ENCODE results near the gene GSTM5.

The GSTM5 gene

DNA sequence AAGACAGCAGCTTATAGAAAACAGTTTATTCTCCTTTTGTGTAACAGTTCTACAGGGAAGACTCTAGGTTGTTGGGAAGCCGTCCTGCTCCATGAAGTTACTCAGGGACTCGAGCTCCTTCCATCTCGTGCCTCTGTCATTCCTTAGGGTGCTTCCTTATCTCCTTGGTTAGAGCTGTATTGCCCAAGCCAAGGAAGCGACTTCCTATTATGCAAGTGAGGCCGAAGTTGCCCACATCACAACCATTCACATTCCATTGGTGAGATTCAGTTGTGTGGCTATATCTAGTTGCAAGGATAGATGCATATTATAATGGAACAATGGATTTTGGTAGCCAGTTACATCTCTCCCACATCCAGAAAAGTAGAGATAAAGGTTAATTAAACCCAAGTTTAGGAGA is 9.0 kb downstream of the GSTM5 start:
- DNase-seq (ENCODE audit: extremely low spot score): no peak
- CTCF ChIA-PET: interaction anchor here (0.9 to 2.3 kb wide), 4 partner anchors 13 to 81 kb away, joined by 3 to 8 read pairs (median 4); no protein-coding TSS in a partner anchor
- TF ChIP-seq, protein P1, sequence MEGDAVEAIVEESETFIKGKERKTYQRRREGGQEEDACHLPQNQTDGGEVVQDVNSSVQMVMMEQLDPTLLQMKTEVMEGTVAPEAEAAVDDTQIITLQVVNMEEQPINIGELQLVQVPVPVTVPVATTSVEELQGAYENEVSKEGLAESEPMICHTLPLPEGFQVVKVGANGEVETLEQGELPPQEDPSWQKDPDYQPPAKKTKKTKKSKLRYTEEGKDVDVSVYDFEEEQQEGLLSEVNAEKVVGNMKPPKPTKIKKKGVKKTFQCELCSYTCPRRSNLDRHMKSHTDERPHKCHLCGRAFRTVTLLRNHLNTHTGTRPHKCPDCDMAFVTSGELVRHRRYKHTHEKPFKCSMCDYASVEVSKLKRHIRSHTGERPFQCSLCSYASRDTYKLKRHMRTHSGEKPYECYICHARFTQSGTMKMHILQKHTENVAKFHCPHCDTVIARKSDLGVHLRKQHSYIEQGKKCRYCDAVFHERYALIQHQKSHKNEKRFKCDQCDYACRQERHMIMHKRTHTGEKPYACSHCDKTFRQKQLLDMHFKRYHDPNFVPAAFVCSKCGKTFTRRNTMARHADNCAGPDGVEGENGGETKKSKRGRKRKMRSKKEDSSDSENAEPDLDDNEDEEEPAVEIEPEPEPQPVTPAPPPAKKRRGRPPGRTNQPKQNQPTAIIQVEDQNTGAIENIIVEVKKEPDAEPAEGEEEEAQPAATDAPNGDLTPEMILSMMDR (IDR thresholded peaks at IDR 0.05; ENCODE audit: control extremely low read depth, extremely low read depth, low read depth, missing control alignments): no peak
- POLR2A ChIA-PET: no interaction called here

DNA sequence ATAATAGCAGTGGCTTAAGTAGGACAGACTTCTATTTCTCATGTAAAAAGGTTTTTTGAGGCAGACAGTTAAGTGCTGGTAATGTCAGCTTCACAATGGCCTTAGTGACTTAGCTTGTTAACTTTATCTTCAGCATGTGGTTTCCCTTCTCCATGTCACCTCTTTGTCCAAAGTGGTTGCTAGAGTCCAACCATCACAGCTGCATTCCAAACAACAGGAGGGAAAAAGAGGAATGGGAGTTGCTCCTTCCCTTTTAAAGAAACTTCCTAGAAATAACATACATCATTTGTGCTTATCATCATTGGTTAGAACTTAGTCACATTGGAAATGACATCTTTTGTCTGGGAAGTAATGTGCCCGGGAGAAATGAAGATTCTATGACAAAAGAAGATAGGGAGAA is 9.9 kb downstream of the GSTM5 start:
- POLR2A ChIA-PET: no interaction called here
- no peak for DNase-seq (ENCODE audit: extremely low spot score)
- CTCF ChIA-PET: interaction anchor here (1.7 to 2.3 kb wide), 2 partner anchors 56 to 82 kb away, joined by 4 to 8 read pairs; no protein-coding TSS in a partner anchor
- TF ChIP-seq, protein P1 (IDR thresholded peaks at IDR 0.05; ENCODE audit: control extremely low read depth, extremely low read depth, low read depth, missing control alignments): no peak

DNA sequence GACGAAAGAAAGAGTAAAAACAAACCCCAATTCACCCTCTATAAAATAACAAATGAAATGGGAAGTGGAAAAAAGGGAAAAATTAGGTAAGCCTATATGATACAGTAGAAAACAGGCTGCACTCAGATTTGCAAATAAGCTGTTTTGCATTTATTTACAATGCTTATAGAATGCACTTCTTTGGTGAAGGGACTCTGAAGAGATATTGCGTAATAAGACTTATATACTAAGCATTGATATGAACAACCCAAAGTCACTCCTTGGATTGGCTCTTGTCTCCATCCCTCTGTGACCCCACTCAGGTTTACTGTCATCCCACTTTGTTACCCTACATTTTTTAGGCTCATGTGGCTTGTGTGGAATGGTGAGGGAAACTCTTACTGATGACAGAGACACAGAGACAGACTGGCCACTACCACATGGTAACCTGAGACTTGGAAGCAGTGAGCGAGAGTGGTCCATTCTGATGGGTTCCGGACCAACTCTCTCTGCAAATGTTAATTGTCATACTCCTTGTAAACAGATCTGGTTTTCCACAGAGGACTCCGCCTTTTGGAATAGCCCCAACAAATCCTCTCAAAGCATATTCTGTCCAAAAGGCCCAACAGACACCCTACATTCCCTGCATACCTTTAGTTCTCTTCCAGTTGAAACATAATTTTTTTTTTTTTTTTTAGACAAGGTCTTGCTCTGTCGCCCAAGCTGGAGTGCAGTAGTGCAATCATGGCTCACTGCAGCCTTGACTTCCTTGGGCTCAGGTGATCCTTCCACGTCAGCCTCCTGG is 11.0 kb downstream of the GSTM5 start:
- no peak for DNase-seq (ENCODE audit: extremely low spot score)
- TF ChIP-seq, protein P1 (IDR thresholded peaks at IDR 0.05; ENCODE audit: control extremely low read depth, extremely low read depth, low read depth, missing control alignments): no peak
- ChIA-PET POLR2A (no interaction called here), CTCF (no interaction called here)

DNA sequence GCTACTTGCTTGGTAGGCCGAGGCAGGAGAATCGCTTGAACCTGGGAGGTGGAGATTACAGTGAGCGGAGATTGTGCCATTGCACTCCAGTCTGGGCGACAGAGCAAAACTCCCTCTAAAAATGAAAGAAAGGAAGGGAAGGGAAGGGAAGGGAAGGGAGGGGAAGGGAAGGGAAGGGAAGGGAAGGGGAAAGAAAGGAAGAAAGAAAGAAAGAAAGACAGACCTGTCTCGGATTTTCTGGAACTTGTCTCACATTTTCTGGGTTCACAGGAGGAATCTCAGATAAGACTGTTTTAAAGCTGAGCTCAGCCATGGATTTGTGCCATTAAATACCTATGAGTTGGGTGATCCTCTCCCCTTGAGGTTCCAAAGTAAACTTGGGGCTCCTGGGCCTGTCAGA is 12.9 kb downstream of the GSTM5 start:
- TF ChIP-seq, protein P1 (IDR thresholded peaks at IDR 0.05; ENCODE audit: control extremely low read depth, extremely low read depth, low read depth, missing control alignments): no peak
- CTCF ChIA-PET: no interaction called here
- POLR2A ChIA-PET: no interaction called here
- no peak for DNase-seq (ENCODE audit: extremely low spot score)

DNA sequence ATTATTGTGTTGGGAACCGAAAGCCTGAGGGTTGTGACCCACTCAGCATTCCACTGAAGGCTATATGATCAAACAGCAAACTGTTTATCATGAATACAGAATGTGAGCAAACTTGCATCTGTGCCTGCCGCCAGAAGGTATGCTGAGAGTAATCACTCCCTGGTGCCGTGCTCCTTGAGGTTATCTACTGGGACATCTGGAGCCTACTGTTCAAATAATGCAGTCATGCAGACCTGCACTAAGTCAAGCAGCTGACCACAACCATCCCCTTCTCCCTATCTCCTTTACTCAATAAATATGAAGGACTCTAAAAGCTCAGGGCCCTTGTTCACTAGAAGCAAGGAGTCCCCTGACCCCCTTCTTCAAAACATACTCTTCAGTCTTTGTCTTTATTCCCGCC is 13.5 kb downstream of the GSTM5 start:
- no peak for DNase-seq (ENCODE audit: extremely low spot score)
- POLR2A ChIA-PET: no interaction called here
- TF ChIP-seq, protein P1 (IDR thresholded peaks at IDR 0.05; ENCODE audit: control extremely low read depth, extremely low read depth, low read depth, missing control alignments): no peak
- CTCF ChIA-PET: interaction anchor here (1.1 kb wide), 1 partner anchor 51 kb away, joined by 3 read pairs; no protein-coding TSS in a partner anchor

DNA sequence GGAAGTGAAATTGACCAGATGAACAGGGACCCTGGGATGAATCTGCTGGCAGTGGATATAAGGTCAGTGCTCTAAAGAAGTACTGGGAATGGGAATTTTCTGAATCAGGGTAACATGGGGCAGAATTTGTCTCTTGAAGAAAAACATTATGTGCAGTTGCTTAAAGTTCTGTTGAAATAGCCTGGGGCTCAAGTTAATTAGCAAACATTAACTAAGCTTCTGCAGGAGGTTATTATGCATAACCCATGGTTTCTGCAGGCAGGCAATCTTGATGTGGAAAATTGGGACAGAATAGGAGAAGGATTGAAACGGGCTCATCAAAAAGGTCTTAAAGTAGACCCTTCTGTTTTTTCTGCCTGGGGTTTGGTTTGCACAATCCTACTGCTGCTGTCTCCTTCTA is 14.0 kb downstream of the GSTM5 start:
- DNase-seq (ENCODE audit: extremely low spot score): no peak
- TF ChIP-seq, protein P1 (IDR thresholded peaks at IDR 0.05; ENCODE audit: control extremely low read depth, extremely low read depth, low read depth, missing control alignments): no peak
- POLR2A ChIA-PET: no interaction called here
- CTCF ChIA-PET: interaction anchor here (1.1 kb wide), 1 partner anchor 51 kb away, joined by 3 read pairs; no protein-coding TSS in a partner anchor

Data from GM10248 (cell line).